ENCODE results near the gene DNAJC27. TPM values are rescaled to one million over a fixed set of nuclear protein-coding genes. Genes with fewer than 3 reads are reported as not detected.

The DNAJC27 gene
- total and polyA plus RNA-seq, 12 donors, result 2.8 to 13.1 (median 9.6) TPM

DNA sequence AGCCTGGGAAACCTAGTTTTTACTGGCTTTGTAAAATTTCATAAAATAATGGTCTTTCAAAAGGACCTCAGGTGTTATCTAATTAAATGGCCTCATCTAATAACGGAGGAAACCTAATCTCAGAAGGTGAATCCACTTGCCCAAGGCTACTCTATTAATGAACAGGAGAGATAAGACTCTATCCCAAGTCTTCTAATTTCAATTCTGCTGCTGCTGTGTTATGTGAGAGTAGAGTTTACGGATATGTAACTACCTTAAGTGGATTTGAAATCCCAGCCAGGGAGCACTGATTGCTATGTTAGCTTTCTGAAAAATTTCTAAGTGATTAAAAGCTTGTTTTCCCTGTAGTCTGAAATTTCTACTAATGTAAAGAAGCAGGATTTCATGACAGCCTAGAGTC lies 34.5 kb downstream of the DNAJC27 start:
- 91 to 94% methylated on average over 2 of the region's 2 CpGs for WGBS, 2 donors
- no peaks in the 10 kb centered on the region for H3K27me3 ChIP-seq
- no peaks in the 10 kb centered on the region for H3K4me1 ChIP-seq
- ATAC-seq, result no peak
- TF ChIP-seq, protein P1, sequence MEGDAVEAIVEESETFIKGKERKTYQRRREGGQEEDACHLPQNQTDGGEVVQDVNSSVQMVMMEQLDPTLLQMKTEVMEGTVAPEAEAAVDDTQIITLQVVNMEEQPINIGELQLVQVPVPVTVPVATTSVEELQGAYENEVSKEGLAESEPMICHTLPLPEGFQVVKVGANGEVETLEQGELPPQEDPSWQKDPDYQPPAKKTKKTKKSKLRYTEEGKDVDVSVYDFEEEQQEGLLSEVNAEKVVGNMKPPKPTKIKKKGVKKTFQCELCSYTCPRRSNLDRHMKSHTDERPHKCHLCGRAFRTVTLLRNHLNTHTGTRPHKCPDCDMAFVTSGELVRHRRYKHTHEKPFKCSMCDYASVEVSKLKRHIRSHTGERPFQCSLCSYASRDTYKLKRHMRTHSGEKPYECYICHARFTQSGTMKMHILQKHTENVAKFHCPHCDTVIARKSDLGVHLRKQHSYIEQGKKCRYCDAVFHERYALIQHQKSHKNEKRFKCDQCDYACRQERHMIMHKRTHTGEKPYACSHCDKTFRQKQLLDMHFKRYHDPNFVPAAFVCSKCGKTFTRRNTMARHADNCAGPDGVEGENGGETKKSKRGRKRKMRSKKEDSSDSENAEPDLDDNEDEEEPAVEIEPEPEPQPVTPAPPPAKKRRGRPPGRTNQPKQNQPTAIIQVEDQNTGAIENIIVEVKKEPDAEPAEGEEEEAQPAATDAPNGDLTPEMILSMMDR (IDR thresholded peaks at IDR 0.05), result no peak
- H3K9me3 ChIP-seq, result no peaks in the 10 kb centered on the region
- intact Hi-C loops (cut with DNase I), result no loop called here
- no peak overlapping the region for H3K4me3 ChIP-seq
- no peak for DNase-seq
- no peaks in the 10 kb centered on the region for H3K36me3 ChIP-seq
- H3K27ac ChIP-seq, result no peak overlapping the region

DNA sequence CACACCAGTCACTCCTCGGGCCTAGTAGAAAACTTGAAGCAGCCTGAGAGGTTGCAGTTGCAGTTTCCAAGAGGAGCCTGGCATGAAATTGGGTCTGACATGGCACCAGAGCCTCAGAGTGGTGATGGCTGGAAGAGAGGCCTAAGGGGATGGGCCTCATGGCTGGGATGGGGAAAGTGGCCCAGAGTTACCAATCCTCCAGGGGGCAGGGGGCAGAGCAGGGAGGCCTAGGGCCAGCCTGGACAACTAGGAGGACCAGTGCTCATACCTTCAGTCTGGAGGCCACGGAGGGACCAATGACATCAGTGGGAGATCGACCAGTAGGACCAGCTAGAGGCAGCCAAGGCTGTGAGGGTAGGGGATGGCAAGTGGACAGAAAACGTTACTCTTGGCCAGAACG lies 36.6 kb downstream of the DNAJC27 start:
- H3K4me1 ChIP-seq, result peaks cover 0 to 7% (median 0%) of the 10 kb centered on the region in 9 donors
- H3K27me3 ChIP-seq, result no peaks in the 10 kb centered on the region
- DNase-seq (no peak), ATAC-seq (no peak)
- no peaks in the 10 kb centered on the region for H3K36me3 ChIP-seq
- no peaks in the 10 kb centered on the region for H3K9me3 ChIP-seq
- intact Hi-C loops (cut with DNase I), result no loop called here
- no peak overlapping the region for H3K27ac ChIP-seq
- TF ChIP-seq, protein P1 (IDR thresholded peaks at IDR 0.05), result no peak
- 88 to 89% methylated on average over 5 of the region's 5 CpGs for WGBS, 2 donors
- no peak overlapping the region for H3K4me3 ChIP-seq

DNA sequence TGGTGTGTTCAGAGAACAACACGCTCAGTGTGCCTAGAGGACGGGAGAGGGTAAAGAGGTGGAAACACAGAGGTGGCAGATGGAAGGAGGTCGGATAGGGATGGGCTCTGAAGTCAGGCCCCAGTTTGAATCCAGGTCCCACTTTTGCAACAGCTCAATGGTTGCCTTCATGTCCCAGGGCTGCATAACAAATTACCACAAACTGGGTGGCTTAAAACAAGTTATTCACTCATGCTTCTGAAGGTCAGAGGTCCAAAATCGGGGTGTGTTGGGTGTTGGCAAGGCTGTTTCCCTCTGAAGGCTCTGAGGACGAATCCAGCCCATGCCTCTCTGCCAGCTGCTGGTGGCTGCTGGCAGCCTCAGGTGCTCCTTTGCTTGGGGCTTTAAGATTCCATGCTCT lies 39.0 kb downstream of the DNAJC27 start:
- no peak overlapping the region for H3K27ac ChIP-seq
- DNase-seq (no peak), ATAC-seq (no peak)
- H3K4me1 ChIP-seq, result peaks cover 0 to 7% (median 0%) of the 10 kb centered on the region in 9 donors
- no peaks in the 10 kb centered on the region for H3K9me3 ChIP-seq
- H3K4me3 ChIP-seq, result no peak overlapping the region
- WGBS, 2 donors, result 89 to 93% methylated on average over 5 of the region's 5 CpGs
- intact Hi-C loops (cut with DNase I), result no loop called here
- H3K27me3 ChIP-seq, result no peaks in the 10 kb centered on the region
- no peaks in the 10 kb centered on the region for H3K36me3 ChIP-seq
- TF ChIP-seq, protein P1 (IDR thresholded peaks at IDR 0.05), result no peak

DNA sequence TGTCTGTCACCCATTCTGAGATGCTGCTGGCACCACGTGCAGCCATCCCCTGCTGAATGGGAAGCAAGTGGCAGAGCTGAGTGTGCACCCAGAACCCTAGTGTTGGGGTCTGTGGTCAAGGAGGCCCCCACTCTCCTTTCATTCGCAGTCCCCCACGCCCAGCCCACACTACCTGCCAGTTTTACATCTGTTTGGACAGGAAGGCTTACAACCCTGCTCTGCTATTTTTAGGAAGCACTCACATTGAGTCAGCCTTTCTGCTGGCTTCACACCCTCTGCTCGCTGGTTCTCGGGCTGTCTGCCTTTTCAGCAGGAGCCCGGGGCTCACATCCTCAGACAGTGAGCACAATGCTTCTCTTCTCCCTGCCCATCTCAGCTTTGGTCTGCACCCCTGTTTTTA lies 41.0 kb downstream of the DNAJC27 start:
- 33 to 41% methylated on average over 6 of the region's 6 CpGs for WGBS, 2 donors
- TF ChIP-seq, protein P1 (IDR thresholded peaks at IDR 0.05), result no peak
- H3K36me3 ChIP-seq, result no peaks in the 10 kb centered on the region
- peaks cover 3 to 22% (median 15%) of the 10 kb centered on the region in 9 donors for H3K4me1 ChIP-seq
- H3K27me3 ChIP-seq, result no peaks in the 10 kb centered on the region
- H3K27ac ChIP-seq, result no peak overlapping the region
- H3K9me3 ChIP-seq, result no peaks in the 10 kb centered on the region
- DNase-seq (no peak), ATAC-seq (peak in 5 of 8 donors; percentile 43 to 71 (median 57))
- intact Hi-C loops (cut with DNase I), result no loop called here
- no peak overlapping the region for H3K4me3 ChIP-seq
